IPS-20b (cell line): ENCODE data around the gene ZNF493.

Source experiments
- H3K27ac ChIP-seq: one replicate; pipeline ENCODE4 v1.5.1; 2013; ENCODE audit warnings: low read length
- H3K27me3 ChIP-seq: 2 replicates; pipeline ENCODE4 v1.6.1; 2013; ENCODE audit warnings: mild to moderate bottlenecking, low read length, inconsistent platforms; ENCODE audit not compliant: insufficient read depth
- H3K36me3 ChIP-seq: 2 replicates; pipeline ENCODE4 v1.6.1; 2013; ENCODE audit warnings: low read depth, mild to moderate bottlenecking, inconsistent platforms, low read length, moderate library complexity; ENCODE audit not compliant: insufficient read depth
- H3K4me1 ChIP-seq: 2 replicates; pipeline ENCODE4 v1.6.1; 2013; ENCODE audit warnings: mild to moderate bottlenecking, control low read depth, inconsistent platforms, low read length, moderate library complexity; ENCODE audit not compliant: insufficient read depth
- H3K4me3 ChIP-seq: 2 replicates; pipeline ENCODE4 v1.5.1; 2013; ENCODE audit warnings: mild to moderate bottlenecking, low read length, inconsistent platforms
- H3K9ac ChIP-seq: 2 replicates; pipeline ENCODE4 v1.6.1; 2013; ENCODE audit warnings: low read depth, mild to moderate bottlenecking, inconsistent platforms, low read length, moderate library complexity
- H3K9me3 ChIP-seq: 2 replicates; pipeline ENCODE4 v1.6.1; 2013; ENCODE audit warnings: mild to moderate bottlenecking, low read depth, low read length, inconsistent platforms; ENCODE audit not compliant: insufficient read depth

The ZNF493 gene

GRCh38 chr19:21396893-21397572 lies at the start of gene ZNF493:
Gene ZNF493, plus strand, starts transcription at chr19:21397133. Its CDS starts 105 bp downstream, at chr19:21397238.
- peaks cover 20% of the 10 kb centered on the region; the same call in 1 of the 2 replicates for H3K36me3 ChIP-seq
- peaks cover 5% of the 10 kb centered on the region; the same call in 1 of the 2 replicates for H3K4me1 ChIP-seq
- peak within 1 kb of the TSS; percentile 61 for H3K27ac ChIP-seq
- peak within 1 kb of the TSS; percentile 97 for H3K9ac ChIP-seq
- H3K27me3 ChIP-seq = no peaks in the 10 kb centered on the region
- H3K4me3 ChIP-seq = peak within 1 kb of the TSS; percentile 98
- peaks cover 5% of the 10 kb centered on the region; the same call in 1 of the 2 replicates for H3K9me3 ChIP-seq

- Histone ChIP-seq H3K4me1 (no peaks in the 10 kb centered on the region), H3K9me3 (0 out of 2 replicates have a peak, but pooled peaks cover 5% of the 10 kb centered on the region), H3K36me3 (no peaks in the 10 kb centered on the region), H3K9ac (no peak overlapping the region), H3K27me3 (no peaks in the 10 kb centered on the region), H3K27ac (no peak overlapping the region), H3K4me3 (no peak overlapping the region)
These were observed 44.1 kb upstream of the ZNF493 start for GRCh38 chr19:21352830-21353229.

DNA sequence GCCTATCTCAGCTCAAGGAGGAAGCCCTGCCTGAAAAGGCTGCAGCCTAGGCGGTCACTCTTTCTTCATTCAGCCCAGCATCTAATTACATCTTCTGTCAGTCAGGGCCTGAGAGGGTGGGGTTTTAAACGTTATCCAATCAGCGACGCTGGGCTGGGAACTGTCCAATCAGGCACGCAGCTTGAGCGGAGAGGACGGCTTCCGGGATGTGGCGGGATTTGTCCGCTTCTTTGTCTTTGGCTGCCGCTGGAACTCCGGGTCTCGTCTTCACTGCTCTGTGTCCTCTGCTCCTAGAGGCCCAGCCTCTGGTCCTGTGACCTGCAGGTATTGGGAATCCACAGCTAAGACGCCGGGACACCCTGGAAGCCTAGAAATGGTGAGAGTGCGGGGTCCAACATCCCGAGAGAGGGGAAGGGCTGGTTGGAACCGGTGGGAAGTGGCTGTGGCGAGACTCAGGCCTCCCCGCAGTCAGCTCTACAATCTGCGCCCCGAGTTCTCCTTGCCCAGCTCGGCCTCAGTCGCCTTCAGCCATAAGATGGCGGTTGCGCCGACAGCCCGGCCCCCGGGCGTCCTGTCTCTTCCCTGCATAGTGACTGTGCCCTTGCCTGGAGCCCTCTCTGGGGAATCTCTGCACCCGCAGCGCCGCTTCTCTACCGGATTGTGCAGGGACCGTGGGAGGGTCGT lies 38.0 kb upstream of the ZNF493 start, which contains the start of gene ZNF738:
Gene ZNF738 (plus strand): TSS at position 233 of the 684 bp plus-strand sequence. CDS start 141 bp downstream, at position 374.
- Histone ChIP-seq H3K27ac (peak within 1 kb of the TSS; percentile 92), H3K4me1 (peaks cover 3% of the 10 kb centered on the region; the same call in 1 of the 2 replicates)

GRCh38 chr19:21362291-21362690 lies 34.6 kb upstream of the ZNF493 start:
- Histone ChIP-seq H3K4me3 (no peak overlapping the region), H3K36me3 (peaks cover 72% of the 10 kb centered on the region)

More for the DNA sequence above, 38.0 kb upstream of the ZNF493 start, which contains the start of gene ZNF738:
- H3K27me3 ChIP-seq = no peaks in the 10 kb centered on the region
- H3K9me3 ChIP-seq = no peaks in the 10 kb centered on the region
- H3K4me3 ChIP-seq = peak within 1 kb of the TSS; percentile 97
- H3K36me3 ChIP-seq = peaks cover 38% of the 10 kb centered on the region
- H3K9ac ChIP-seq = peak within 1 kb of the TSS; percentile 100

DNA sequence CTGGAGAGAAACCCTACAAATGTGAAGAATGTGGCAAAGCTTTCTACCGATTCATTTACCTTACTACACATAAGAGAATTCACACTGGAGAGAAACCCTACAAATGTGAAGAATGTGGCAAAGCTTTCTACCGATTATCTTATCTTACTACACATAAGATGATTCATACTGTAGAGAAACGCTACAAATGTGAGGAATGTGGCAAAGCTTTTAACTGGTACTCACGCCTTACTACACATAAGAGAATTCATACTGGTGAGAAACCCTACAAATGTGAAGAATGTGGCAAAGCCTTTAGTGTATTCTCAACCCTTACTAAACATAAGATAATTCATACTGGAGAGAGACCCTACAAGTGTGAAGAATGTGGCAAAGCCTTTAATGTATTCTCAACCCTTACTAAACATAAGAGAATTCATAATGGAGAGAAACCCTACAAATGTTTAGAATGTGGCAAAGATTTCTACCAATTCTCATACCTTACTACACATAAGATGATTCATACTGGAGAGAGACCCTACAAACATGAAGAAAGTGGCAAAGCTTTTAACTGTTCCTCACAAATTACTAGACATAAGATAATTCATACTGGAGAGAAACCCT lies 12.9 kb upstream of the ZNF493 start:
- Histone ChIP-seq H3K27ac (no peak overlapping the region), H3K36me3 (peaks cover 51% of the 10 kb centered on the region), H3K27me3 (no peaks in the 10 kb centered on the region), H3K4me1 (no peaks in the 10 kb centered on the region), H3K9ac (no peak overlapping the region), H3K4me3 (no peak overlapping the region), H3K9me3 (peaks cover 100% of the 10 kb centered on the region)

More at GRCh38 chr19:21362291-21362690, 34.6 kb upstream of the ZNF493 start:
- Histone ChIP-seq H3K9me3 (no peaks in the 10 kb centered on the region), H3K27ac (no peak overlapping the region), H3K9ac (no peak overlapping the region), H3K27me3 (no peaks in the 10 kb centered on the region), H3K4me1 (peaks cover 3% of the 10 kb centered on the region; the same call in 1 of the 2 replicates)

DNA sequence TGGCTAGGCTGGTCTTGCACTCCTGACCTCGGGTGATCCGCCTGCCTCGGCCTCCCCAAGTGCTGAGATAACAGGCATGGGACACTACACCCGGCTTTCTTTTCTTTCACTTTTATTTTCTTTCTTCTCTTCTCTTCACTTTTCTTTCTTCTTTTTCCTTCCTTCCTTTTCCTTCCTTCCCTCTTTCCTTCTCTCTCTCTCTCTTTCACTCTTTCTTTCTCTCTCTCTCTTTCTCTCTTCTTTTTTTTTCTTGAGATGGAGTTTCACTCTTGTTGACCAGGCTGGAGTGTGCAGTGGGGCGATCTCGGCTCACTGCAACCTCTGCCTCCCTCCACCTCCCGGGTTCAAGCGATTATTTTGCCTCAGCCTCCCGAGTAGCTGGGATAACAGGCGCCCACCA lies 812 bp upstream of the ZNF493 start:
- H3K9me3 ChIP-seq = peaks cover 5% of the 10 kb centered on the region; the same call in 1 of the 2 replicates
- no peak overlapping the region for H3K27ac ChIP-seq
- no peaks in the 10 kb centered on the region for H3K27me3 ChIP-seq
- peaks cover 5% of the 10 kb centered on the region; the same call in 1 of the 2 replicates for H3K4me1 ChIP-seq
- peaks cover 18% of the 10 kb centered on the region; the same call in 1 of the 2 replicates for H3K36me3 ChIP-seq
- no peak overlapping the region for H3K4me3 ChIP-seq
- no peak overlapping the region for H3K9ac ChIP-seq

DNA sequence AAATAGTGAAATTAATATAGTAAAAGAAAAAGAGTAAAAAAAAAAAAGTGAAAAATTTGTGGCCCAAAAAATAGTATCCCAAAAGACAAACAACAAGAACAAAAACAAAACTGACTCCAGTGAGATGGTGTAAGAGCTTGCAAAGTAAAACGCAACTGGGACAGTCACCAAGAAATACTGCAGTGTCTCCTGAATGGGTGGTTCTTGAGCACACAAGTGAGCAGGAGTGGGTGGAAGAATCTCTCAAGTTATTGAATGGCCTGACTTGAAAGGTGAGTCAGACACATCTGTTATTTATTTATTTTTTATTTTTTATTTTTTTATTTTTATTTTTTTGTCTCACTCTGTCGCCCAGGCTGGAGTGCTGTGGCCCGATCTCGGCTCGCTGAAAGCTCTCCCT lies 1.9 kb downstream of the ZNF493 start:
- Histone ChIP-seq H3K4me3 (no peak overlapping the region), H3K27me3 (no peaks in the 10 kb centered on the region), H3K9me3 (no peaks in the 10 kb centered on the region; the same call in 1 of the 2 replicates), H3K36me3 (peaks cover 20% of the 10 kb centered on the region; the same call in 1 of the 2 replicates), H3K4me1 (peaks cover 5% of the 10 kb centered on the region; the same call in 1 of the 2 replicates), H3K27ac (no peak overlapping the region), H3K9ac (no peak overlapping the region)

- Histone ChIP-seq H3K9ac (no peak overlapping the region), H3K4me1 (peaks cover 5% of the 10 kb centered on the region; the same call in 1 of the 2 replicates), H3K27me3 (no peaks in the 10 kb centered on the region), H3K4me3 (no peak overlapping the region), H3K27ac (no peak overlapping the region), H3K36me3 (peaks cover 40% of the 10 kb centered on the region; the same call in 1 of the 2 replicates), H3K9me3 (no peaks in the 10 kb centered on the region; the same call in 1 of the 2 replicates)
These were observed 5.5 kb downstream of the ZNF493 start for GRCh38 chr19:21402303-21402985.

DNA sequence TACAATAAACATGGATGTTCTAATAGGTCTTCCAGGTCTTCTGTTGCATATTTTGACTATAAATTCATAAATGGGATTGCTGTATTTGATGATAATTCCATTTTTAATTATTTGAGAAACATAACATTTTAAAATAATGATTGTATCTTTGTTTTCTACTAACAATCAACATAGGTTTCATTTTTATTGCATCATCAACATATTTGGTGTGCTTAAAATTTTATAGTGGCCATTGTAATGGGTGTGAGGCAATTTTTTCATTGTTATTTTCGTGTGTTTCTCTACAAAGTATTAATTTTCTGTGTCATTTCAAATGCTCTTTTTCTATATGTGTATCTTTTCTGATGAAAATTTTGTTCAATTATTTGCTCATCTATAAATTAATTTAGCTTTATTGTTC lies 13.2 kb downstream of the ZNF493 start:
- Histone ChIP-seq H3K9ac (no peak overlapping the region), H3K9me3 (peaks cover 22% of the 10 kb centered on the region), H3K36me3 (peaks cover 81% of the 10 kb centered on the region), H3K27ac (no peak overlapping the region), H3K4me3 (no peak overlapping the region), H3K27me3 (no peaks in the 10 kb centered on the region), H3K4me1 (no peaks in the 10 kb centered on the region)

DNA sequence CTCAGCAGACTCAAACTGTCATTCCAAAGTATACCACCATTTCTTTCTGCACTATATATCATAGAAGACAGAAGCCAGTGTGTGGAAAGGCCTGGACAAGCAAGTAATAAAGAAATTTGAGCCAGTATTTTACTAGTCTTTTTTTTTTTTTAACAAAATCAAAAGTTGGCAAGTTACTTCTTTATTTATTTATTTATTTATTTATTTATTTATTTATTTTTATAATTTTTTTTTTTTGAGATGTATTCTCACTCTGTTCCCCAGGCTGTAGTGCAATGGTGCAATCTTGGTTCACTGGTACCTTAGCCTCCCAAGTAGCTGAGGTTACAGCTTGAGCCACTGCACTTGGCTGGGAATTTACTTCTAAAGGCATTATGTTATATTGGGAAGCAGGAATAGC lies 25.3 kb downstream of the ZNF493 start:
- Histone ChIP-seq H3K4me3 (no peak overlapping the region), H3K9ac (no peak overlapping the region), H3K36me3 (peaks cover 11% of the 10 kb centered on the region; the same call in 1 of the 2 replicates), H3K27ac (no peak overlapping the region), H3K9me3 (peaks cover 88% of the 10 kb centered on the region), H3K4me1 (no peaks in the 10 kb centered on the region), H3K27me3 (no peaks in the 10 kb centered on the region)
